Liver (tissue), 3 donors: ENCODE measurements around the gene DIPK1A.

Experiments
- ATF3 ChIP-seq: IDR thresholded peaks from 2 replicates; pipeline ENCODE4 v1.6.1; 2016; ENCODE audit warnings: antibody characterized with exemption
- EGR1 ChIP-seq, 2 donors: IDR thresholded peaks; 2 replicates each; pipeline ENCODE4 v1.6.1; 2016 to 2018; ENCODE audit warnings: antibody characterized with exemption in 2 of 2, low read depth in 2 of 2
- GABPA ChIP-seq, 2 donors: IDR thresholded peaks in 1 of 2; conservative IDR thresholded peaks in 1 of 2; 2 replicates each; pipeline ENCODE4 v1.6.1; 2016; ENCODE audit warnings: antibody characterized with exemption in 2 of 2, mild to moderate bottlenecking in 1 of 2, moderate library complexity in 1 of 2
- RAD21 ChIP-seq, 2 donors: IDR thresholded peaks; 2 replicates each; pipeline ENCODE4 v1.6.1; 2016; ENCODE audit warnings: antibody characterized with exemption in 2 of 2, mild to moderate bottlenecking in 2 of 2
- RXRA ChIP-seq, 2 donors: IDR thresholded peaks; 2 replicates each; pipeline ENCODE4 v1.6.1; 2017 to 2018; ENCODE audit warnings: antibody characterized with exemption in 2 of 2, mild to moderate bottlenecking in 1 of 2
- SP1 ChIP-seq: IDR thresholded peaks from 2 replicates; pipeline ENCODE4 v1.6.1; 2018; ENCODE audit warnings: antibody characterized with exemption, mild to moderate bottlenecking
- TAF1 ChIP-seq: conservative IDR thresholded peaks from 2 replicates; pipeline ENCODE4 v1.6.1; 2016; ENCODE audit warnings: antibody characterized with exemption, mild to moderate bottlenecking
- ZBTB33 ChIP-seq: IDR thresholded peaks from 2 replicates; pipeline ENCODE4 v1.6.1; 2016; ENCODE audit warnings: antibody characterized with exemption
- TF ChIP-seq, protein P1 (sequence below): fragments of 150-350 bp; IDR thresholded peaks from 2 replicates; pipeline ENCODE4 v1.5.1; 2017; ENCODE audit warnings: improper control_type of control experiment, low read depth, low read length; ENCODE audit not compliant: missing input control
- TF ChIP-seq, protein P2 (sequence below): IDR thresholded peaks from 2 replicates; pipeline ENCODE4 v1.6.1; 2016; ENCODE audit warnings: antibody characterized with exemption, mild to moderate bottlenecking
- TF ChIP-seq, protein P3 (sequence below): IDR thresholded peaks from 2 replicates; pipeline ENCODE4 v1.6.1; 2016; ENCODE audit warnings: antibody characterized with exemption
- donor health status: healthy.
- donor health status: healthy.

- TF ChIP-seq, protein P1, sequence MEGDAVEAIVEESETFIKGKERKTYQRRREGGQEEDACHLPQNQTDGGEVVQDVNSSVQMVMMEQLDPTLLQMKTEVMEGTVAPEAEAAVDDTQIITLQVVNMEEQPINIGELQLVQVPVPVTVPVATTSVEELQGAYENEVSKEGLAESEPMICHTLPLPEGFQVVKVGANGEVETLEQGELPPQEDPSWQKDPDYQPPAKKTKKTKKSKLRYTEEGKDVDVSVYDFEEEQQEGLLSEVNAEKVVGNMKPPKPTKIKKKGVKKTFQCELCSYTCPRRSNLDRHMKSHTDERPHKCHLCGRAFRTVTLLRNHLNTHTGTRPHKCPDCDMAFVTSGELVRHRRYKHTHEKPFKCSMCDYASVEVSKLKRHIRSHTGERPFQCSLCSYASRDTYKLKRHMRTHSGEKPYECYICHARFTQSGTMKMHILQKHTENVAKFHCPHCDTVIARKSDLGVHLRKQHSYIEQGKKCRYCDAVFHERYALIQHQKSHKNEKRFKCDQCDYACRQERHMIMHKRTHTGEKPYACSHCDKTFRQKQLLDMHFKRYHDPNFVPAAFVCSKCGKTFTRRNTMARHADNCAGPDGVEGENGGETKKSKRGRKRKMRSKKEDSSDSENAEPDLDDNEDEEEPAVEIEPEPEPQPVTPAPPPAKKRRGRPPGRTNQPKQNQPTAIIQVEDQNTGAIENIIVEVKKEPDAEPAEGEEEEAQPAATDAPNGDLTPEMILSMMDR = no peak
- TF ChIP-seq EGR1 (IDR thresholded peaks at IDR 0.05; ENCODE audit: low read depth in 2 of 2) (no peak), GABPA (IDR thresholded peaks at IDR 0.05 in 1 of 2, conservative IDR thresholded peaks at IDR 0.05 in 1 of 2) (no peak), SP1 (no peak), ATF3 (no peak), RAD21 (IDR thresholded peaks at IDR 0.05) (no peak), ZBTB33 (no peak), TAF1 (no peak), RXRA (IDR thresholded peaks at IDR 0.05) (no peak)
- TF ChIP-seq, protein P2, sequence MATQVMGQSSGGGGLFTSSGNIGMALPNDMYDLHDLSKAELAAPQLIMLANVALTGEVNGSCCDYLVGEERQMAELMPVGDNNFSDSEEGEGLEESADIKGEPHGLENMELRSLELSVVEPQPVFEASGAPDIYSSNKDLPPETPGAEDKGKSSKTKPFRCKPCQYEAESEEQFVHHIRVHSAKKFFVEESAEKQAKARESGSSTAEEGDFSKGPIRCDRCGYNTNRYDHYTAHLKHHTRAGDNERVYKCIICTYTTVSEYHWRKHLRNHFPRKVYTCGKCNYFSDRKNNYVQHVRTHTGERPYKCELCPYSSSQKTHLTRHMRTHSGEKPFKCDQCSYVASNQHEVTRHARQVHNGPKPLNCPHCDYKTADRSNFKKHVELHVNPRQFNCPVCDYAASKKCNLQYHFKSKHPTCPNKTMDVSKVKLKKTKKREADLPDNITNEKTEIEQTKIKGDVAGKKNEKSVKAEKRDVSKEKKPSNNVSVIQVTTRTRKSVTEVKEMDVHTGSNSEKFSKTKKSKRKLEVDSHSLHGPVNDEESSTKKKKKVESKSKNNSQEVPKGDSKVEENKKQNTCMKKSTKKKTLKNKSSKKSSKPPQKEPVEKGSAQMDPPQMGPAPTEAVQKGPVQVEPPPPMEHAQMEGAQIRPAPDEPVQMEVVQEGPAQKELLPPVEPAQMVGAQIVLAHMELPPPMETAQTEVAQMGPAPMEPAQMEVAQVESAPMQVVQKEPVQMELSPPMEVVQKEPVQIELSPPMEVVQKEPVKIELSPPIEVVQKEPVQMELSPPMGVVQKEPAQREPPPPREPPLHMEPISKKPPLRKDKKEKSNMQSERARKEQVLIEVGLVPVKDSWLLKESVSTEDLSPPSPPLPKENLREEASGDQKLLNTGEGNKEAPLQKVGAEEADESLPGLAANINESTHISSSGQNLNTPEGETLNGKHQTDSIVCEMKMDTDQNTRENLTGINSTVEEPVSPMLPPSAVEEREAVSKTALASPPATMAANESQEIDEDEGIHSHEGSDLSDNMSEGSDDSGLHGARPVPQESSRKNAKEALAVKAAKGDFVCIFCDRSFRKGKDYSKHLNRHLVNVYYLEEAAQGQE = no peak
- TF ChIP-seq, protein P3, sequence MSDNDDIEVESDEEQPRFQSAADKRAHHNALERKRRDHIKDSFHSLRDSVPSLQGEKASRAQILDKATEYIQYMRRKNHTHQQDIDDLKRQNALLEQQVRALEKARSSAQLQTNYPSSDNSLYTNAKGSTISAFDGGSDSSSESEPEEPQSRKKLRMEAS = no peak
Observed at GRCh38 chr1:92998821-92999220, 37.6 kb upstream of the DIPK1A start.
